Posterior cingulate gyrus (tissue), 11 donors: ENCODE measurements around the gene PAGE4.

Experiments used
- DNase-seq, 10 donors: peaks; one replicate each; pipeline versions ENCODE4 v3.0.0 to v3.0.0-alpha.2; 2020 to 2021; ENCODE audit warnings: mixed read lengths in 3 of 10
- intact Hi-C: fragments of 100-400 bp; cut with DNase I; formaldehyde crosslinking; loops from one replicate; pipeline ENCODE4 v1.15.1; 2023

The PAGE4 gene, protein sequence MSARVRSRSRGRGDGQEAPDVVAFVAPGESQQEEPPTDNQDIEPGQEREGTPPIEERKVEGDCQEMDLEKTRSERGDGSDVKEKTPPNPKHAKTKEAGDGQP

DNA sequence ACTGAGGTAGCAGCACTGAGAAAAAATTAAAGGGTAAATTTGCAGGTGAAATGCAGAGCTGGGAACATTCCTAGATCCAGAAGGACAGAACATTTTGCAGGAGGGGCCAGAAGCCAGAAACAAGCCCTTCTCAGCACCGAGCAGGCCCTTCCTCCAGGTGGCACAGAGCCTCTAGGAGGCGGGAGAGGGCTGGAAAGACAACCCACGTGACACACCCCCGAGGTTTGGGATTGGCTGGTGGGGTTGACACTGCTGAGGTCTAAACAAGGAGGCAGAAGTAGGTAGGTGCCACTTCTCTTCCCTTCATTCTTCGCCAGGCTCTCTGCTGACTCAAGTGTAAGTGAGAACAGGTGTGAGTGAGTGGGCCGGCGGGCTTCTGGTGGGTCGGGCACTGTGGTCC lies at the start of gene PAGE4:
Gene PAGE4 (plus strand): TSS at position 288 of the 400 bp plus-strand sequence. CDS start 1,126 bp downstream, outside the sequence.
- DNase-seq: peak in 1 of 10 donors; percentile 40
- intact Hi-C loops: no loop called here

DNA sequence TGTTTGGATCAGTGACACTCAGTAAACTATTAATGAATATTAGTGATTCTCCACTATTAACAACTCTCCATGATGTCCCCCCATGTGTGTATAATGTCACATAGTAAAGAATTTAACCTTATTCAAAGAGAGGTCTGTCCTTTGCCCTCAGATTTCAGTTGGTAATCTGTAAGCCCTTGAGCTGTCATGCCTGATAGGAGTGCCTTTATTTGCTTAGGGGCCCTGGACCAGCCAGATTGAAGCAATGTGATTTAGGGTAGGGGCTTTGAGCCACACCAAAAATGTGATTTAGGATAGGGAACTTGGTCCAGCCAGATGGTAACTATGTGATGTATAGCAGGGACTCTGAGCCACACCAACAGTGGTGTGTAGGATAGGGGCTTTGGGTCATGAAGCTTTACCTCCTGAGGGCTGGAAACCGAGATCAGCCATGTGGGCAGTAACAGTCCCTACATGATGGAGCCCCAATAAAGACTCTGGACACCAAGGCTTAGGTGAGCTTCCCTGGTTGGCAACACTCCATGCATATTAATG lies 44.3 kb upstream of the PAGE4 start:
- DNase-seq: no peak
- intact Hi-C loops: no loop called here

DNA sequence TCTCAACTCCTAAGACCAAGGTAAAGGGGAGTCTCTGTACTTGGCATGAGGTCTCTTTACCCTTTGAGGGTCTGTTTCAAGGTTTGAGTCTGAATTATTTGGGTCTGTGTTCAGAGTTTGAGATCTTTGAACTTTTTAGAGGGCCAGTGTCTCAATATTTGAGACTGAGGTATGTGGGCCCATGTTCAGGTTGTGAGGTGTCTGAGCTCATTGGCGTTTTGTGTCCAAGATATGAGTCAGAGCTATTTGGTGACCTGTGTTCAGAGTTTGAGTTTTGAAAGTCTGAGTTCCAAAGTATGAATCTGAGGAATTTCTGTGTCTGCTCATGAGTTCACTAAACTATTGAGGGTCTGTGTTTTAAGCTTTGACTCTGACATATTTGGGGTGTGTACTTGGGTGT lies 36.7 kb upstream of the PAGE4 start:
- intact Hi-C loops: no loop called here

DNA sequence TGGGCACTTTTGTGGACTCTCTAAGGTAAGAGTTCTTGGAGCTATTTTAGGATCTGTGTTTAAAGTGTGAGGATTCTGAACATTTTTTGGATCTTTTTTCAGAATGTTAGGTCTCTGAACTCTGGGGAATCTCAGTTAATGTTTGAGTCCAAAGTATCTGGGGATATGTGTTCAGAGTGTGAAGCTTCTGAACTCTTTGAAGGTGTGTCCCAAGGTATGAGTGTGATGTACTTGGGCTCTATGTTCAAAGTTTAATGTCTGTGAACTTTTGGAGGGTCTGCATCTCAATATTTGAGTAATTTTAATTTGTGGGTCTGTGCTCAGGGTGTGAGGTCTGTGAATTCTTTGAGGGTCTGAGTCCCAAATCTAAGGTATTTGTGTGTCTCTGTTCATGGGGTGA lies 35.4 kb upstream of the PAGE4 start:
- DNase-seq: no peak
- intact Hi-C loops: no loop called here

More for the DNA sequence above, 36.7 kb upstream of the PAGE4 start:
- no peak for DNase-seq

DNA sequence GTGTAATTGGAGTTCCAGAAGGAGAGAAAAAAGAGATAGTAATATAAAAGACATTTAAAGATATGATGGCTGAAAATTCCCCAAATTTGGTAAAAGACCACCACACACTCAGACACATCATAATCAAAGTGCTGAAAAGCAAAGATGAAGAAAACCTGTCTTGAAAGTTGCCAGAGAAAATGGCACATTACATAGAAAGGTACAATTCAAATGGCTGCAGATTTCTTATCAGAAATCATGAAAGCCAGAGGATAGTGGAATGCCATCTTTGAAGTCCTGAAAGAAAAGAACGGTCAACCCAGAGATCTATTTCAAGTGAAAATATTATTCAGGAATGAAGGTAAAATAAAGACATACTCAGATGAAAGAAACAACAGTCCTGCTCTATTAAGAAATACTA lies 29.3 kb upstream of the PAGE4 start:
- no peak for DNase-seq
- intact Hi-C loops: no loop called here

DNA sequence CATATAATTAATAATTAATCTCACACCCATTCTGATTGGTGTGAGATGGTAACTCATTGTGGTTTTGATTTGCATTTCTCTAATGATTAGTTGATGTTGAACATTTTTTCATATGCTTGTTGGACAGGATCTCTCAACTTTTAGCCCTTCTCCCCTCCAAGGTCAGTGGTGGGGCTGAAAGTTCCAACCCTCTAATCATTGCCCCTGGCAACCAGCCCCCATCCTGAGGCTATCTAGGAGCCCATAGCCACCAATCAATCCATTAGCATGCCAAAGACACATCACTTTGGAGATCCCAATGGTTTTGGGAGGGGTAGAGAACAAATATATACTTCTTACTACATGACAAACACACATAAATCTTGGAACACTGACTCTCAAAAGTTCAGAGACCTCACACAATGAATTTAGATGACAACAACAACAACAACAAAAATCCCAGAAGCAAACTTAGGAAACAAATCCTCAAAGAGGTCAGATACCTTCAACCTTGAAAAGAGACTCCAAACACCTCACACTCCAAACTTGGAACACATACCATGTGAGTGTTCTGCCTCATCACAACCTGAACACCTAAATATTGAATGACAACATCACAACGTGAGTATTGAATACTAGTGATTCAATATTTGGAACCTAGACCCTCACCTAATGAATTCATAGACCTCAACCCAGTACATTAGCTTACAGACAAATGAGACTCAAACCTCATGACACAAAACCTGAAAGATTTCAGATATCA lies 19.0 kb upstream of the PAGE4 start:
- intact Hi-C loops: no loop called here
- DNase-seq: no peak

DNA sequence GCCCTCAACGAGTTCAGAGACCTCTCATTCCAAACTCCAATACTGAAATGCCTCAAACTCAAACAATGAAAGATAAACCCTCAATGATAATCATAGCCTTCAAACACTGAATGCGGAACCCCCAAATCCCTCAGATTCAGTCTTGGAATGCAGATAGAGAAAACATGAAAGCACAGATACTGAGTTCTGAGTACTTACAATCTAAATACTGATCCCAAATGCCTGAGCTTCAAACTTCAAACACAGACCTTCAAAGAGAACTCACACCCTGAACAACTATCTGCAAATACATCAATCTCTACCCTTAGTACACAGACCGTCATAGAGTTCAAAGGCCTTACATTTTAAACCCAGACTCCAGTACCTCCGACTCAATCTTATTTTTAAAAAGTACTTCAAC lies 16.9 kb upstream of the PAGE4 start:
- no peak for DNase-seq
- intact Hi-C loops: no loop called here

DNA sequence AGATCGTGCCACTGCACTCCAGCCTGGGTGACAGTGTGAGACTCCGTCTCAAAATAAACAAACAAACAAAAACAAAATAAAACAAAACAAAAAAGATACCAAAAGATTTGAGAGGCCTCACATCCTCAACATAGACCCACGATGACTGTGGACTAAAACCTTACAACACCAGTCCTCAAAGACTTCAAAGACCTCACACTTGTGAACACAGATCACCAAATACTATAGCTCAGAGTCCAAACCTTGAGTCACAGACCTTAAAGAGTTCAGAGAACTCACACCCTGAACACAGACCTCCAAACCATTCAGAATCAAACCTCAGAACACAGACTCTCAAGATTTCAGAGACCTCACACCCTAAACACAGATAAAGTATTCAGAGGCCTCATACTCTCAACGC lies 12.7 kb upstream of the PAGE4 start:
- intact Hi-C loops: no loop called here

DNA sequence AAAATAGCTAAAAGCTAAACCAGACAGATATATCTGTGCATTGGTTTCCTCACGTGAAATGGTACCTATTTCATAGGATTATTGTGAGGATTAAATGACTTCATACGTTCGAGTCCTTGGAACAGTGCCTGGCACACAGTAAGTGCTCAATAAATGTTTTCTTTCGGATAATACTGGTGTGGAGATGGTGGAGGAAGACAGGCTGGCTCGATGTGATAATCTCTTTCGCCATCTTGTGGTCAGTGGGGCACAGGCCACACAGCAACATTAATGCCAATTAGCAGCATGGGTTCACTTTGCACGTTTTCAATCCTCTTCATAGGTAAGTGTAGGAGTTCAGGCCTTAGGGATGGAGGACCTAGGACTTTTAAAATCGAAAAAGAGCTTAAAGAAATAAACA lies 9.3 kb downstream of the PAGE4 start:
- intact Hi-C loops: loop anchor here (10.0 kb wide), 1 partner anchor 544 kb away; no protein-coding TSS in a partner anchor
- DNase-seq: peak in 5 of 10 donors; percentile 13 to 71 (median 16)

More for the DNA sequence above, 12.7 kb upstream of the PAGE4 start:
- DNase-seq: no peak

DNA sequence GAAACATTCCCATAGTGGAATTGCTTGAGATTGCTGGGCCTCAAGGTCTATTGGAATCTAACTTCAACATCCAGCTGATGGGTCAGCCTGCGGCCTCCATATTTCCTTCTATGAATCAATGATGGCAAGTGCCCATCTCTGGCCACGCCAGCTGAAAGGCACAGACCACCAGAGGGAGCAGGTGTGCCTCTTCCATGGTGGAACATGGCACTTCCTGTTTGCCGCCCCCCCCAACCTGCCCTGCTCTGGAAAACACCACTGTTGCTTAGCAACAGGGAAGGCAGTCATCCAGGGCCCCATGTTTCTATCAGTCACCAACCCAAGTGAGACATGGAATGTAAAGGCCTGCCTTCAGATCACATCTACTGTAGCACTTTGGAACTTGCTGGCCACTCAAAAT lies 11.6 kb downstream of the PAGE4 start:
- intact Hi-C loops: loop anchor here (5.0 kb wide), 1 partner anchor 37 kb away; the partner anchor contains the start of gene USP27X

DNA sequence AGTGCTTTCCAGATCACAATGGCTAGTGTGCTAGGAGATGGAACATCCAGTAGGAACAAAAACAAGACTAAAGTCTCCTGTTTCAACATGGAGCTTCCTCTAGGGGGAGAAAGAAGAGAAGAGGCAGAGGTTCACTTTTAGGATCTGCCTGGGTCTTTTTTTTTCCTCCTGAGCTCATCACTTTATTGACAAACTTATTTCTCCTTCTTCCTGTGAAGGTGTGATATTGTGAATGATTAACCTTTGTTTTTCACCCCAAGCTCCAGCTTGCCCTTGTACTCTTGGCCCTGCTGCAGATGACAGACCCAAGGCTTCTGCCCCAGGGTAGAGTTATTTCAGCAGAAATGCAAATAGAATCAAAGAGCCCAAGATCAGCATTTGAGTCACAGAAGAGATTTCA lies 13.5 kb downstream of the PAGE4 start:
- no peak for DNase-seq
- intact Hi-C loops: loop anchor here (5.0 kb wide), 1 partner anchor 35 kb away; the partner anchor contains the start of gene USP27X

More for the DNA sequence above, 11.6 kb downstream of the PAGE4 start:
- peak; percentile 41 to 95 (median 71) for DNase-seq

DNA sequence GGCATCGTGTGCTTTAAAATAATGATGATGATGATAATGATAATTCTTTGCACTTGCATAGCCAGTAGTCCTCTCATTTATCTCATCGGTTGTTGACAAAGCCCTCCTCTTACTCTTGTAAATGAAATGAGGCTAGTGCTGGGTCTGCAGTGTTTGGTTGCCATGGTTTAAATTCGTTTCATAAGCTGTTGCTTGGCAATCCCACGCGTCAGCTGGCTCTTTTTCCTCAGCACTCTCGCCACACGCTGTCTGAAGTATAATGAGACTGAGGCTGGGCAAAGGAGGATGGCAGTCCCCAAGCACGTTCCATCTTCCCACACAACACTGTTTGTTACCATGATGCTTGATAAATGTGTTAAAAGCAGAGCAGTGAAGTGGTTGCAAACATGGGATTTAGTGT lies 15.5 kb downstream of the PAGE4 start:
- DNase-seq: peak in 9 of 10 donors; percentile 11 to 91 (median 57)
- intact Hi-C loops: loop anchor here (5.0 kb wide), 1 partner anchor 33 kb away; the partner anchor contains the start of gene USP27X

DNA sequence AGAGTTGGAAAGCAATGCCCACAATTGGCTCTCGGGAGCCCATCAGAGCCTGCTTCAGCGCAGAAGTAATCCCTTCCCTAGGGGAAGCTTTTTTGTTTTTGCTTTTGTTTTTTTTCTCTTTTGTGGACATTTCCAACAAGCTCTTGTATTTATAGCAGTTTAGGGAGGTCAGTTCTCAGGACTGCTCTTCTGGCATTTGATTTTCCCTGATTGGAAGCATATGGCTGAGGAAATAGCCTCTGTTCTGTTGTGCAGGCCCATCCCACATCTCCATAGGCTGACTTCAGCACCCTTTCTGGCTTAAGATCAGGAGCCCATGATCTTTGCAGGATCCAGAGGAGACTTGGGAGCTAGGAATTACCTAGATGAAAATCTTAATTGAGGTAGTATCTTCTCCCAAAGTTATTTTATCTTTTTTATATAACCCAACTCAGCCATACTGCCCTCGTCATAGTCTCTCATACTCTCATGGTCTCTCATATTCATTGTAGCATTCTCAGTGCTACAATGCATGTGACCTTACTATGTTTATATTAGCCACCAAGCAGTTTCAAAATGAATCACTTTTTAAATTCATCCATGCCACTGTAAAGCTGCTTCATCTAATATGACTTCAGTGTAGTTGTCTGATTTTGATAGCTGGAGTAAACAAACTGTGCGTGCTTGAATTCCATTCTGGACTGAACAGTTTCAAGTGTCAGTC lies 16.7 kb downstream of the PAGE4 start:
- intact Hi-C loops: no loop called here
- DNase-seq: no peak

DNA sequence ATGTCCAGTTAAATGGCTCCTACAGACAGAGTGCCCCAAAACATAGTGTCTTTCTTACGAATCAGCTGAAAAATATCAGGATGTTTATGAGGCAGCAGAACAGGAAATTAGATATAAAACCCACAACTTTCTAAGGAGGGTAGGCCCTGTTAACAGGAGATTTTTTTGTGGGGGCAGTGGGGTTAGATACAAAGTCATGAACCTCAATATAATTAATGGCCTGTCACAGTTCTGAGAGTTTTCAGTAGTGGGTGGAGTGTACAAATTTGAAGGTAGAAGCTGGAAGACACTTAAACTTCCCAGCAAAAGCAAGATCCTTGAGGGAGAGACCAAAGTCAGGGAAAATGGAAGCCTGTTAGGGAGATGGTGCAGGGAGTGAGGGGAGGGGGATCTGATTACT lies 17.4 kb downstream of the PAGE4 start:
- DNase-seq: no peak
- intact Hi-C loops: no loop called here

DNA sequence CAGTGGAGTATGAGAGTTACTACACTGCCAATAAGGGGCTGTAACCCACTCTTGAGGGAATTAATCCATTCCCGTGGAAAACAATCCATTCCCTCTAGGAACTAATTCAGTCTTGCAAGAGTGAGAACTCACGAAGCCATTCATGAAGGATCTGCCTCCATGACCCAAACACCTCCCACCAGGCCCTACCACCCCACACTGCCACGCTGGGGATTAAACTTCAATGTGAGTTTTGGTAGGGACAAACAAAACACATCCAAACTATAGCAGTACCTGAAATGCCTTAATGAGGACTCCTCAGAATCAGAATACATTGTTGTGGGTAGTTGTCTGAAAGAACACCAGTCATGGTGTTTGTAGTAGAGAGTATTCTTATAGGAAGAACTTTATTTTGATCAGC lies 19.2 kb downstream of the PAGE4 start:
- DNase-seq: no peak
- intact Hi-C loops: no loop called here

DNA sequence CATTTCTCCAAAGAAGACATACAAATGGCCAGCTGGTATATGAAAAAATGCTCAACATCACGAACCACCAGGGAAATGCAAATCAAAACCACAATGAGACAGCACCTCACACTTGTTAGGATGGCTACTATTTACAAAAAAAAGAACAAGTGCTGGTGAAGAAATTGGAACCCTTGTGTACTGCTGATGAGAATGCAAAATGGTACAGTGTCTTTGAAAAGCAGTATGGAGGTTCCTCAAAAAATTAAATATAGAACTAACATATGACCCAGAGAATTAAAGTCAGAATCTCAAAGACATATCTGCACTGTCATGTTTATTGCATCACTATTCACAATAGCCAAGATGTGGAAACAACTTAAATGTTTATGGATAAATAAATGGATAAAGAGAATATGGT lies 20.9 kb downstream of the PAGE4 start:
- intact Hi-C loops: no loop called here
- DNase-seq: no peak

DNA sequence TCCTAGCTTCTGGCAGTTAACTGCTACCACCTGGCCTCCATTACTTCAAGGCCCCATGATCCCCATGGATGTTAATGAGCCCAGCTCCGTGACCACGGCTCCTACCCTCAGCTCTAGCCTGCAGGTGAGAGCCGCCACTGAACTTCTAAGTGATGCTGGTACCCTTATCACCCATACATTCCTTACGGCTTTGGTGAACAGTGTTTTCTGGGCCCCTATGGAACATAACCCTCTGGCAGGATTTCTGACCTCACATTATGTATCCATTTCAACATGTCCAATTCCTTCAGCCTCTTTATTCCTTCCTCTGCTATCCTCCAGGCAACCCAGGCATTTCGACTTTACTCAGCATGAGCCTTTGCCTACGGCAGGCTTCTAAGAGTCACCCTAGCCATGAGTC lies 24.6 kb downstream of the PAGE4 start:
- intact Hi-C loops: no loop called here
- no peak for DNase-seq

DNA sequence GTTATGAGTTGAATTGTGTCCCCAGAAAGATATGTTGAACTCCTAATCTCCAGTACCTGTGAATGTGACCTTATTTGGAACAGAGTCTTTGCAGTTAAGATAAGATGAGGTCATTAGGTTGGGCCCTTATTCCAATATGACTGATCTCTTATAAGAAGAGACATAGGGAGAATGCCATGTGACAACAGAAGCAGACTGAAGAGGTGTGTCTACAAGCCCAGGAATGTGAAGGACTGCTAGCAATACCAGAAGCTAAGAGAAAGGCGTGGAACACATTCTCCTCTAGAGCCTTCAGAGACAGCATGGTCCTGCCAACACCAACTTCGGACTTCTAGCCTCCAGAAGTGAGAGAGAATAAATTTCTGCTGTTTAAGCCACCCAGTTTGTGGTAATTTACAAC lies 27.7 kb downstream of the PAGE4 start:
- intact Hi-C loops: no loop called here
- no peak for DNase-seq

DNA sequence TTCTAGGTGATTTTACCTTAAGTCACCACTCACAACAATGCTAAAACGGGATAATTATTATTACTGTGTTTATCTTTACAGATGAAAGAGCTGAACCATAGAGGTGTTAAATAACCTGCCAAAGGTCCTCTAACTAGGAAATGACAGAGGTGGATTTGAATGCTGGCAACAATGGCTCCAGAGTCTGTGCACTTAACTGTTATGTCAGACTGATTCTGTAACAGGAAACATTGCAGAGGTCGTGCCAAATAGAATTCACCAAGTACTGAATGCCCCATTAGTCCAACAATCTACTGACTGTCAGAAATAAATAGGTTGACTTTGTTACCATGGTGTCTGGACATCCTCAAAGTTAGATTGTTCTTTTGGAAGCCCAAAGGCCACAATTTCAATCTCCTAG lies 29.2 kb downstream of the PAGE4 start:
- no peak for DNase-seq
- intact Hi-C loops: no loop called here

DNA sequence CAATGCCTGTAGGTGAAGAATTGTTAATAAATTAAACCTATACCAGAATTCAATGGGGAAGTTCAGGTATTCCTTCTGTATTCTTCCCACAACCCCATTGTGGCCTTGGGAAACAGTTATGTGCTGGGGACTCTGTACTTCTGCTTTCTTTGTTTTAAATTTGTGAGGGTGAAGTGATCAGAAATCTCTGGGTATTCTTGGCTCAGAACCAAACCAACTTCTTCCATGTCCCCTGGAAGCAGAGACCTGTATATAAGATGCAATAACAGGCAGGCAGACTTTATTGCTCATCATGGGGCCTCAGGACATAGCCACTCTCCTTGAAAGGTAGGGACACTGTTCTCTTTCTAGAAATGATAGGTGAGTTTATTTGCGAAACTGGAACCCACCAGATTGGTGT lies 30.4 kb downstream of the PAGE4 start:
- no peak for DNase-seq
- intact Hi-C loops: no loop called here

DNA sequence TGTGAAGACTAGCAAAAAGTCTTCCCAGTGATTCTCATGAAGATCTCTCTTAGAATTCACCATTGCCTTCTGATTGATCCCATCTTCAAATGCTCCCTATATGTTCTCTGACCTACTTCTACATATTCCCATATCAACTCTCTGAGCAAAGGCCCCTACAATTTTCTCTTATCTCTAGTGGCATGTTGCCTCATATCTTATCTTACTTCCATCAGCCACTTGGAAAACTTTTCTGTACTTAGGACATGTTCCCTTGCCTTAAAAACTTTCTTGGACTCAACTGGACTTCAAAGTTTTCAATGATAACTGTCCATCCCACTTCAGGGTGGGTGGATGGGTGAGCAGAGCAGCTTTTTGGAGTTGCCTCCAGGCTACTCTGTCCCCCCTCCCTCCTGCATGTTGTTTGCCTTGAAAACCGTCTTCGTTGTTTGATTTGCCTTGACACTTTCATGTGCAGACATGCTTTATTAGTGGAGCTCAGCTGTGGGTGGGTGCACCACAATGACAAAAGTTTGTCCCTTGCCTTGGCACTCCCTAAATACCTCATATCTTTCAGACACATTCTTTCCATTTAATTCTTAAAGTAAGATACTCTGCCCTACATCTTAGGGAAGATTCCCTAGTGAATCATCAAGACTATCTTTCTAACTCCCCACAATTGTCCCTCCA lies 31.9 kb downstream of the PAGE4 start:
- intact Hi-C loops: no loop called here
- no peak for DNase-seq
